GM18858 (cell line): ENCODE data around the gene MAST4.

Experiments
- ATAC-seq: cut with Tn5 transposase; IDR thresholded peaks from one replicate; pipeline ENCODE4 v1.9.1; 2021; ENCODE audit not compliant: unreplicated experiment

MAST4 gene

GRCh38 chr5:66644111-66644510 lies 47.9 kb downstream of the MAST4 start:
- no peak for ATAC-seq

- no peak for ATAC-seq
Measured at GRCh38 chr5:66645039-66645438, 48.8 kb downstream of the MAST4 start.

GRCh38 chr5:66646570-66646969 lies 50.4 kb downstream of the MAST4 start:
- ATAC-seq: no peak

DNA sequence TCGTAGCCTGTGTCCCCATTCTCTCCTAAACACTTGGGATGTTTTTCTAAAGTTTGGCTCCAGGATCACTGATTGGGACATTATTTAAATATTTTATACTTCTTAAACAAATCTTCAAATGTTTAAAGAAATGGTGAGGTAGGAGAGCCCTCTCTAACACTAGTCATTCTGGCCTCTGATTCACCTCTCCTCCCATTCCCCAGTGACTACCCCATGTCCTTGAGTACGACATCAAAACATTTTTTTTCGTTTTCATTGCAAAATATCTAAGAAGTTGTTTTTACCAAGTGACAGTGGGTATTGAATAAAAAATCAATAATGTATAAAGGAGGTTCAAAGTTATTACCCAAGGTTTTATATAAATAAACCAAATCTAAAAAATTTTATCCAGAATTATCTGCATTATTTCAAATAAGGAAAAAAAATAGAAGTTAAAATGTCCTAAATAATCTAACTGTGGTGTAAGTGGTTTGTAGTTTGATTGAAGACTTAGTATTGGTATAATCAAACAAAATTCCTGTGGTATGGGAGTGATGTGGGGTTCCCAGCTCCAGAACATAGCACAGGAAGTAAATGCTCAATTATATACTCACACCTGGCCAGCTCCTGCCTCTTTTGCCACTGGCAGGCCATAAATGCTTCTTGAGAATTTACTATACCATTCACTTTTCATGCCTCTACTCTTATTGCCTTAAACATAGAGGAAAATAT lies 51.1 kb downstream of the MAST4 start:
- no peak for ATAC-seq

GRCh38 chr5:66652818-66653217 lies 56.6 kb downstream of the MAST4 start:
- ATAC-seq: no peak

- ATAC-seq: no peak
Measured at GRCh38 chr5:66653325-66653724, 57.1 kb downstream of the MAST4 start.

DNA sequence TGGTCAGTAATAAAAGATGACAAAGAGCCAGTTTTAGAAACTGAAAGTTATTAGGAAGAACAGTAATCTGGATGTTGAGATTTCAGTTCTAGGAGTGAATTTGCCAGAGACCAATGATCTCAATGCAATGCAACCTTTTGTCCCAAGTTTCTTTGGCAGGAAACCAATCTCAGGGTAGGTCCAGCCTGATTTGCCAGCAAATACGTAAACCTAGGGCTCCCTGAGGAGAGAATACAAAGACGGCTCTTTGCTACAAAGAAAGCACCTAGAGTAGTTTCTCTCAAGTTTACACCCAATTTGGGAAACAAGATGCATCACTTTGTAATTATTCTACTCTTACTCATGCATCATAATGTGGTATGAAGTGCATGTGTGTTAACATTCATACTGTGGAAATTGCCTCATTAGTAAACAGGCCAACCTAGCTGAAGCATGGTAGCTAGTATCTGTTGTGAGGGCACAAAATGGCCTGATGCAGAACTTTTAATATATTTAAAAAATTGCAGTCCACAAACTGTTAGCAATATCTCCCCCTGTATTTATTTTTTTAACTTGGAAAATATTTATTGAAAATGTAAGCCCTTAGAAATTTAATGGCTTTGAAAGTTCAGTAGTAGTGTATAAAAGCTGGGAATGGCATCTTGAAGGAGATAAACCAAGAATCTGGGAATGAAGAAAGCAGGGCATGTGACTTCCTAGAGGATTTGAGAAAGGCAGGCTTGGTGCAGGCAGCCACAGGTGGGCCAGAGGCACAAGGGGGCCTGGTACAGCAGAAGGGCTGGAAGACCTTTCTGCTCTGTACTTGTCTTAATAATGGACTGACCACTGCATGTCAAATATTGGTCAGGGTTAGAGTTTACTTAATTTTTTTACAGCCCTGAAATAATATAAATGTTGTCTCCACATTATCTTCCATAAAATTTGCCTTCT lies 59.5 kb downstream of the MAST4 start:
- no peak for ATAC-seq

DNA sequence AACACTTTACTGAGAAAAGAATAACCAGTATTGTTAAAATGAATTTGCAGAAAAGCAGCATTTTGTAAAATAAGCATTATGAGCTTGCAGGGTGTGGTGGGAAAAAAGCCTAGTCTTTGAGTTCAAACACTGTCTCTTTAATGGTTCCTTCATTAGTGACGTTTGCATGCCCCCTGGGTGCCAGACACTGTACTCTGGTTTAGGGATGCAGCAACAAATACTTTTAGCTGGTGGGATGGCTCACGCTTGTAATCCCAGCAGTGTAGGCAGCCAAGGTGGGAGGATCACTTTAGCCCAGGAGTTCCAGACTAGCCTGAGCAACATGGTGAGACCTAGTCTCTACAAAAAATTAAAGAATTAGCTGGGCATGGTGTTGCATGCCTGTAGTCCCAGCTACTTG lies 62.3 kb downstream of the MAST4 start:
- no peak for ATAC-seq

DNA sequence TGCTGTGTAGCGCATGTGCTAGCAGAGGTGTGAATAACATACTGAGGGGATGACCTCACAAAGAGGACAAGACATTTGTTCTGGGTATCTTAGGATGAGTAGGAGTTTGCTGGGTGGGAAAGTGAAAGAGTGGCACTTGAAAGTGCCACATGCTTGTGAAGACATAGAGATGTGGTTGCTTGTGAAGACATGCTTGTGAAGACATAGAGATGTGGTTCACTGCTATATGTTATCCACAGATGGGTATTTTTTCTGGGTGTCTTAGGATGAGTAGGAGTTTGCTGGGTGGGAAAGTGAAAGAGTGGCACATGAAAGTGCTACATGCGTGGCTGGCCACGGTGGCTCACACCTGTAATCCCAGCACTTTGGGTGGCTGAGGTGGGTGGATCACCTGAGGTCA lies 63.6 kb downstream of the MAST4 start:
- ATAC-seq: no peak

DNA sequence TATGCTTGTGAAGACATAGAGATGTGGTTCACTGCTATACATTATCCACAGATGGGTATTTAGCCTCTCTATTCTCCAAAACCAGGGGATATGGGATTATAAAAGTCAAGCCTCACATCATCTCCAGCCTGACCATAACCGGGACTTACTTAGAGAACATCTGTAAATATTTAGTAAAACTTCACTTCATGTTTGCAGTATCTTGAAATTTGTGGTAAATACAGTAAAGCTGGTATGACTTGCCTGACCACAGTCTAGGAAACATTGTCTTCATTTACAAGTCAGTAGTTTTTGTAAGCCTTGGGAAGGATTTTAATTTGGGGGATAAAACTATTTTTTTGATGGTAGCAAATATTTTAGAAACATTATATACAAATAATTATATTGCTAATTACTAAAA lies 64.2 kb downstream of the MAST4 start:
- no peak for ATAC-seq

- no peak for ATAC-seq
Measured at GRCh38 chr5:66661149-66661548, 65.0 kb downstream of the MAST4 start.

DNA sequence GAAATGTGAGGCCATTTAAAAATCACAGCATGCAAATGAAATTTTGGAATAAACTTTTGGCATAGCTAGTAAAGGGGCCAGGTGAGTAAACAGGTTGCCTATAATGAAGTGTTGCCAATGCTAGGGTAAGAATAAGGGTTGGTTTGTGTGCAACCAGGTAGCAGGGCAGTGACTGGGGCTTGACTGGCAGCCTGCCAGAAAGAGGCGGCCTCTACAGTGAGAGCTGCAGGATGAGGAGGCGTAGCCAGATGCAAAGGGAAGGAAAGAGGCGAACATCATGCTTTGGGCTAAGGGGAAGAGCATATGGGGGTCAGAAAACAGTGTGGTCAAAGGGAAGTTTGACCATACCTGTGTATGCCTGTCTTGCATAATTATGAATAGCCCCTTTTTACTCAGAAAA lies 70.6 kb downstream of the MAST4 start:
- no peak for ATAC-seq

DNA sequence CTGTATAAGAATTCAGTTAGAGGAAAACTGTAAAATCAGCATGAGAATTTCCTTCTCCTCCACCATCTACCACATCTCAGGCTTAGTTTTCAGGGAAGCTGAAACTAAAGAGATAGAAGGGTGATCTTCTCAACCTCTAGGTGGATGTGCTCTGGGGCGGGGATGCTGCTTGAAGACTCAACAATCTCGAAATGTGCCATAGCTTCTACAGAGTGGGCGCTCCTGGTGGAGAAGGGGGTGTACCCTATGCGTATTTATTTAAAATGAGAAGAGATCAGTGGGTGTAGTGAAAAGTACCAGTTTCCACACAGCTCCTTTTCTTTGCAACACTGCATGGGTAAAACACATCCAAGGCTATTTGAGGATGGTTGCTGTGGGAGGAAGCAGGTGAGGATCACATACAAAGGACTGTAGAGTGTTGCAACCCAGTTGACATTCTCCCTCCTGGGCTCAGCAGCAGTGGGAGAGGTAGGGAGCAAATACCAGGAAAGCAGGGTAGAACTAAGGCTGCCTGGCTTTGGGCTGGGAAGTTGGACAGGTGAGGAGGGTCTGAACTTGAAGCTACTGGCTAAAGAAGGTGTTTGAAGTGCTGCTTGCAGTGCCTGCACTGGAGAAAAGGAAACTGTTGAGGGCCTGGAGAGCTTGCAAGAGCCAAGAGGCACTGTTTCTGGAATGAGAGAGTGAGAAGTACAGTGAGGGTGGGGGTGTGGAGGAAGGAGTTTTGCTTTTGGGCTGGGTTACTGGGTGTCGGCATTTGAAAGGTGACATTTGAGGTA lies 73.1 kb downstream of the MAST4 start:
- no peak for ATAC-seq

GRCh38 chr5:66669862-66670195 lies 73.6 kb downstream of the MAST4 start:
- ATAC-seq: no peak

DNA sequence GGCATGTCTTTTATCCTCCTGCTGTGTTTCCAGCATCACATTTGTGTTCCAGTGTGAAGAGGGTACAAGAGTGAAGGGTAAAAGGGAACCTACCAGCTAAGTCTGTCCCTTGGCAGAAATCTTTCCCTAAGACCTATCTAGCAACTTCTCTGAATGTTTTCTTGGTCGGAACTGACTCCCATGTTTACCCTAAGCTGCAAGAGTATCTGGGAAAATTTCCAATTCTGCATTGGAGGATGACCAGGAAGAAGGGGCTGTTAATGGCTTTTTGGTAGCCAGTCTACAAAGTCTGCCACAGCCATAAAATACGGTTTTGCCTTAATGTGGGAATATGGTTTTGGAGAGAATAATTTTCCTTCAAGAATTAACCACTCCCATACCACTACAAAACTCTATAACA lies 75.1 kb downstream of the MAST4 start:
- no peak for ATAC-seq

- ATAC-seq: no peak
Measured at GRCh38 chr5:66674802-66675201, 78.6 kb downstream of the MAST4 start.

DNA sequence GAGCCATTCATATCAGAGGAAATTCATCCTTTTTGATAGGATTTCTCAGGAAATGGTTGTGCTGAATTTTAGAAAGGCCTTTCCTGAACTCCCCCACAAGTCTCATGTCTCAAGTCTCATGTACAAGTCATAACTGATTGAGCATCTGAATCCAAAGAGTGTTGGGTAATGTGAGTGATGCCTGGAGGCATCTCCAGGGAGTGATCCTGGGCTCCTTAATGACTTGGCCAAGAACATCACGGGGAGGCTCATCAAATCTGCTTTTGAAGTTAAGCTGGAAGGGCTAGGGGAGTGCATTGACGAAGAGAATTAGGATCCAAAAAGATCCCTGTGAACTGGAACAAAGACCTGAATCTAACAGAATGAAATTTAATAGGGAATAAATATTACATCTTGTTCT lies 79.2 kb downstream of the MAST4 start:
- ATAC-seq: no peak

GRCh38 chr5:66680221-66680620 lies 84.0 kb downstream of the MAST4 start:
- ATAC-seq: no peak

- ATAC-seq: no peak
Measured at GRCh38 chr5:66680804-66681203, 84.6 kb downstream of the MAST4 start.

DNA sequence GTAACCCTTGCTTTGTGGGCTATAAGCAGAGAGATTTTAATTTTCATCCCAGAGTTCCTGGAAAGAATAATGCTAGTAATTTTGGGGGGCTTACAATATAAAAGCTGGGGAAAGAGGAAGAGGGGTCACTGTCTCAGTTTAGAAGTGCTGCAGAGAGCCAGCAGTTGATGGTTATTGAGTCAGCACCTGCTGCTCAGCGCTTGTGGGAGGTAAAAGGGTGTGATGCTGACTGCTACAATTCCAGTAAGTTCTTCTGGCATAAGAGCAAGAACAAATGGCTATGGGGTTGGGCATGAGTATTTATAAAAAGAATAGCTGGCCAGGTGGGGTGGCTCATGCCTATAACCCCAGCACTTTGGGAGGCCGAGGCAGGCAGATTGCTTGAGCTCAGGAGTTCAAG lies 88.5 kb downstream of the MAST4 start:
- no peak for ATAC-seq

GRCh38 chr5:66689522-66690220 lies 93.5 kb downstream of the MAST4 start:
- no peak for ATAC-seq
